ENCODE measurements around the gene LRMDA.

GRCh38 chr10:75502389-75502788 is 71.0 kb downstream of the LRMDA start:
- no peak for TF ChIP-seq CTCF (IDR thresholded peaks at IDR 0.05)
- no peak for TF ChIP-seq POLR2A (IDR thresholded peaks at IDR 0.05)
